HepG2 (cell line): ENCODE data around the gene DLL3. TPM values are rescaled to one million over a fixed set of nuclear protein-coding genes. Genes with fewer than 3 reads are reported as not detected.

Source experiments
- BCL6 ChIP-seq: IDR thresholded peaks from 2 replicates; pipeline ENCODE4 v1.6.1; 2016; ENCODE audit warnings: missing genetic modification reagents, missing compliant biosample characterization
- CHD2 ChIP-seq: IDR thresholded peaks from 2 replicates; pipeline ENCODE4 v1.6.1; 2011; ENCODE audit warnings: low read depth, low read length, improper control_type of control experiment
- ELF1 ChIP-seq: sonication (generic); formaldehyde crosslinking; IDR thresholded peaks from 2 replicates; pipeline ENCODE4 v1.4.0; 2020; ENCODE audit warnings: missing genetic modification reagents
- FOXJ3 ChIP-seq: sonication (generic); formaldehyde crosslinking; IDR thresholded peaks from 2 replicates; pipeline ENCODE4 v1.4.0; 2020; ENCODE audit warnings: missing genetic modification reagents, mild to moderate bottlenecking, borderline replicate concordance
- HMGXB3 ChIP-seq: sonication (generic); formaldehyde crosslinking; IDR thresholded peaks from 2 replicates; pipeline ENCODE4 v1.4.0; 2020; ENCODE audit warnings: missing genetic modification reagents, borderline replicate concordance
- KMT2A ChIP-seq: sonication (generic); formaldehyde crosslinking; IDR thresholded peaks from 2 replicates; pipeline ENCODE4 v1.4.0; 2020; ENCODE audit warnings: missing genetic modification reagents
- MED1 ChIP-seq: sonication (generic); formaldehyde crosslinking; IDR thresholded peaks from 2 replicates; pipeline ENCODE4 v1.4.0; 2020; ENCODE audit warnings: missing genetic modification reagents
- MEF2D ChIP-seq: sonication (generic); formaldehyde crosslinking; IDR thresholded peaks from 2 replicates; pipeline ENCODE4 v1.5.1; 2020; ENCODE audit warnings: mild to moderate bottlenecking, missing genetic modification reagents
- NFAT5 ChIP-seq: sonication (generic); formaldehyde crosslinking; IDR thresholded peaks from 2 replicates; pipeline ENCODE4 v1.4.0; 2020; ENCODE audit warnings: missing genetic modification reagents
- UBTF ChIP-seq: sonication (generic); formaldehyde crosslinking; IDR thresholded peaks from 2 replicates; pipeline ENCODE4 v1.4.0; 2020; ENCODE audit warnings: mild to moderate bottlenecking, missing genetic modification reagents
- ZKSCAN8 ChIP-seq: IDR thresholded peaks from 2 replicates; pipeline ENCODE4 v1.6.1; 2016; ENCODE audit warnings: borderline replicate concordance, missing genetic modification reagents, missing compliant biosample characterization
- ZNF160 ChIP-seq: sonication (generic); formaldehyde crosslinking; IDR thresholded peaks from 2 replicates; pipeline ENCODE4 v1.8.0; 2022; ENCODE audit warnings: mild to moderate bottlenecking, inconsistent platforms, missing genetic modification reagents
- polyA plus RNA-seq, 8 experiments: library from polyadenylated mRNA; depleted of rRNA in 3 of 8; stranded (reverse) in 7 of 8; unstranded in 1 of 8; fragments of >200 nt; fragmentation: Illumina TruSeq in 4 of 8; extraction: Trizol in 4 of 8; gene quantifications; 2 replicates each; pipeline versions ENCODE4 v1.2.1 to v1.2.3, GENCODE V29; 2011 to 2016; ENCODE audit warnings: low read depth in 4 of 8, missing spikeins in 1 of 8, mixed read lengths in 1 of 8; ENCODE audit not compliant: insufficient read depth in 1 of 8
- total RNA-seq, 5 experiments: library from RNA; depleted of rRNA; stranded (reverse); fragments of >200 nt; fragmentation: Illumina TruSeq; extraction: Trizol; gene quantifications; 2 replicates each; pipeline ENCODE4 v1.2.3, GENCODE V29; 2016; ENCODE audit warnings: low read depth in 1 of 5

DLL3 gene
- total and polyA plus RNA-seq, 2 of the 13 experiments (the other 11 are each of a cell fraction or from before 2014, with no cell fraction given) = 0.35 to 0.55 TPM

GRCh38 chr19:39539518-39540332, 41.0 kb downstream of the DLL3 start, which contains the start of gene EID2 (continued):
- TF ChIP-seq FOXJ3 (CRISPR knock-in tag) (peak; percentile 55; the same call in 1 of the 2 replicates), ZNF160 (CRISPR knock-in tag) (peak; percentile 86), HMGXB3 (CRISPR knock-in tag) (no peak), KMT2A (peak; percentile 70; the same call in 1 of the 2 replicates), NFAT5 (CRISPR knock-in tag) (peak; percentile 78; the same call in 1 of the 2 replicates), BCL6 (no peak), ELF1 (CRISPR knock-in tag) (no peak; the same call in 1 of the 2 replicates), MEF2D (CRISPR knock-in tag) (no peak), UBTF (CRISPR knock-in tag) (peak; percentile 91), CHD2 (peak; percentile 37; the same call in 1 of the 2 replicates), MED1 (CRISPR knock-in tag) (peak; percentile 56), ZKSCAN8 (CRISPR knock-in tag) (0 out of 2 replicates have a peak, but pooled peaks have one; percentile 26)
